CD14-positive monocyte (primary cell): ENCODE results near the gene PARP3. TPM values are rescaled to one million over a fixed set of nuclear protein-coding genes. Genes with fewer than 3 reads are reported as not detected.

ENCODE experiments used
- DNase-seq, 3 donors: peaks; one replicate each; pipeline ENCODE4 v3.0.0-alpha.2; 2011 to 2022
- H2AFZ ChIP-seq: 2 replicates; pipeline ENCODE4 v1.6.0; 2012; ENCODE audit warnings: mild to moderate bottlenecking, low read depth, low read length, inconsistent platforms; ENCODE audit not compliant: insufficient read depth, poor library complexity, severe bottlenecking
- H3K27ac ChIP-seq, 2 donors: 1 replicate in 1 of 2; 2 replicates in 1 of 2; pipeline ENCODE4 v1.5.1; 2012 to 2013; ENCODE audit warnings: low read length in 2 of 2, control low read depth in 1 of 2, inconsistent platforms in 1 of 2, low read depth in 1 of 2, mild to moderate bottlenecking in 1 of 2
- H3K27me3 ChIP-seq, 2 donors: one replicate each; pipeline versions ENCODE4 v1.6.0 to v1.6.1; 2011 to 2013; ENCODE audit warnings: low read length in 2 of 2; ENCODE audit not compliant: control insufficient read depth in 2 of 2, insufficient read depth in 2 of 2
- H3K36me3 ChIP-seq, 2 donors: replicated peaks in 1 of 2; 1 replicate in 1 of 2; 2 replicates in 1 of 2; pipeline versions ENCODE4 v1.5.1 to v1.6.1; 2012 to 2013; ENCODE audit warnings: low read length in 2 of 2, control low read depth in 1 of 2, inconsistent platforms in 1 of 2, mild to moderate bottlenecking in 1 of 2; ENCODE audit not compliant: insufficient read depth in 2 of 2, control insufficient read depth in 1 of 2
- H3K4me1 ChIP-seq, 2 donors: 1 replicate in 1 of 2; 2 replicates in 1 of 2; pipeline versions ENCODE4 v1.5.1 to v1.6.1; 2012 to 2013; ENCODE audit warnings: low read length in 2 of 2, control low read depth in 1 of 2, inconsistent platforms in 1 of 2, mild to moderate bottlenecking in 1 of 2, moderate library complexity in 1 of 2; ENCODE audit not compliant: insufficient read depth in 2 of 2, control insufficient read depth in 1 of 2
- H3K4me2 ChIP-seq: replicated peaks from 2 replicates; pipeline ENCODE3; 2012; ENCODE audit warnings: low read length, moderate library complexity, mild to moderate bottlenecking; ENCODE audit not compliant: poor library complexity, severe bottlenecking; ENCODE audit errors: extremely low read depth
- H3K4me3 ChIP-seq, 3 experiments: fragments of 200-600 bp in 1 of 3; sonication (generic) in 1 of 3; replicated peaks in 1 of 3; 1 replicate in 2 of 3; 2 replicates in 1 of 3; pipeline ENCODE4 v1.5.1; 2011 to 2013; ENCODE audit warnings: low read length in 3 of 3, mild to moderate bottlenecking in 3 of 3, control low read depth in 2 of 3, low read depth in 2 of 3, inconsistent platforms in 1 of 3, moderate library complexity in 1 of 3
- H3K79me2 ChIP-seq: 2 replicates; pipeline ENCODE4 v1.6.0; 2012; ENCODE audit warnings: mild to moderate bottlenecking, control low read depth, inconsistent platforms, low read length, moderate library complexity; ENCODE audit not compliant: insufficient read depth
- H3K9ac ChIP-seq: 2 replicates; pipeline ENCODE4 v1.6.0; 2017; ENCODE audit warnings: low read length, mild to moderate bottlenecking; ENCODE audit not compliant: insufficient read depth, poor library complexity, severe bottlenecking
- H3K9me3 ChIP-seq, 2 donors: replicated peaks in 1 of 2; 1 replicate in 1 of 2; 2 replicates in 1 of 2; pipeline versions ENCODE4 v1.5.1 to v1.6.1; 2012 to 2013; ENCODE audit warnings: low read length in 2 of 2, control low read depth in 1 of 2; ENCODE audit not compliant: control insufficient read depth in 1 of 2, insufficient read depth in 1 of 2
- H4K20me1 ChIP-seq: 2 replicates; pipeline ENCODE4 v1.6.0; 2012; ENCODE audit warnings: mild to moderate bottlenecking, low read length, control low read depth, moderate library complexity; ENCODE audit not compliant: insufficient read depth
- H3K27ac Mint-ChIP-seq, 7 donors: one replicate each; pipeline ENCODE4 v1.8.0; 2020; ENCODE audit warnings: mild to moderate bottlenecking in 7 of 7, mixed read lengths in 7 of 7, moderate library complexity in 6 of 7, inconsistent platforms in 2 of 7
- H3K27me3 Mint-ChIP-seq, 3 donors: one replicate each; pipeline ENCODE4 v1.8.0; 2021 to 2022; ENCODE audit warnings: low read depth in 3 of 3, mild to moderate bottlenecking in 3 of 3, mixed read lengths in 3 of 3, moderate library complexity in 3 of 3, inconsistent platforms in 1 of 3
- H3K36me3 Mint-ChIP-seq, 2 donors: one replicate each; pipeline ENCODE4 v1.8.0; 2020; ENCODE audit warnings: mixed read lengths in 2 of 2, inconsistent platforms in 1 of 2, mild to moderate bottlenecking in 1 of 2
- H3K4me1 Mint-ChIP-seq: one replicate; pipeline ENCODE4 v1.8.0; 2020; ENCODE audit warnings: mild to moderate bottlenecking, mixed read lengths
- H3K4me3 Mint-ChIP-seq, 2 donors: one replicate each; pipeline ENCODE4 v1.8.0; 2020; ENCODE audit warnings: mild to moderate bottlenecking in 2 of 2, mixed read lengths in 2 of 2, moderate library complexity in 1 of 2
- H3K9me3 Mint-ChIP-seq, 7 donors: one replicate each; pipeline ENCODE4 v1.8.0; 2020 to 2022; ENCODE audit warnings: mixed read lengths in 7 of 7, mild to moderate bottlenecking in 6 of 7, moderate library complexity in 6 of 7, inconsistent platforms in 2 of 7
- CTCF ChIP-seq: fragments of 200-600 bp; IDR thresholded peaks from one replicate; pipeline ENCODE4 v1.8.0; 2022; ENCODE audit warnings: antibody characterized with exemption, mild to moderate bottlenecking
- WGBS: methylation state at CpG from one replicate; pipeline ENCODE4 v1.1.5; 2013; ENCODE audit warnings: missing lambda C conversion rate; ENCODE audit not compliant: insufficient coverage; 5-methylcytosine and 5-hydroxymethylcytosine counted together
- intact Hi-C, 2 donors: fragments of 100-400 bp; cut with micrococcal nuclease; formaldehyde crosslinking; loops; one replicate each; pipeline versions ENCODE4 v1.15.0 to v1.15.1; 2023
- polyA plus RNA-seq, 3 donors: library from polyadenylated mRNA; depleted of rRNA in 1 of 3; unstranded in 2 of 3; stranded (reverse) in 1 of 3; fragments of 300-500 nt in 2 of 3; fragments of >200 nt in 1 of 3; fragmentation: Illumina TruSeq in 2 of 3; gene quantifications; 1 replicate in 2 of 3; 2 replicates in 1 of 3; pipeline ENCODE4 v1.2.3, GENCODE V29; 2012 to 2021

The PARP3 gene
- polyA plus RNA-seq, 3 donors: 1.2 to 6.9 (median 1.7) TPM

GRCh38 chr3:51968883-51969678, 26.9 kb downstream of the PARP3 start:
- H3K4me2 ChIP-seq: no peak overlapping the region
- peaks cover 20% of the 10 kb centered on the region for H3K4me1 Mint-ChIP-seq

GRCh38 chr3:51969841-51970240, 27.7 kb downstream of the PARP3 start:
- Mint-ChIP-seq H3K27ac (no peak overlapping the region), H3K36me3 (peaks cover 10 to 11% of the 10 kb centered on the region in 2 donors), H3K9me3 (peaks cover 0 to 17% (median 0%) of the 10 kb centered on the region in 7 donors), H3K4me1 (peaks cover 27% of the 10 kb centered on the region), H3K27me3 (peaks cover 33 to 41% (median 37%) of the 10 kb centered on the region in 3 donors), H3K4me3 (no peak overlapping the region)
- no peak for DNase-seq
- WGBS: 98% methylated on average over 4 of the region's 4 CpGs
- intact Hi-C loops: no loop called here
- peaks cover 10 to 32% of the 10 kb centered on the region in 2 donors for H3K27me3 ChIP-seq
- peaks cover 4% of the 10 kb centered on the region for H4K20me1 ChIP-seq
- H3K4me3 ChIP-seq: no peak overlapping the region
- peaks cover 26 to 32% of the 10 kb centered on the region in 2 donors for H3K4me1 ChIP-seq
- H3K9ac ChIP-seq: no peak overlapping the region
- no peak overlapping the region for H3K4me2 ChIP-seq
- no peak for TF ChIP-seq CTCF
- H3K9me3 ChIP-seq: no peaks in the 10 kb centered on the region
- no peak overlapping the region for H2AFZ ChIP-seq
- no peaks in the 10 kb centered on the region for H3K36me3 ChIP-seq
- no peaks in the 10 kb centered on the region for H3K79me2 ChIP-seq
- no peak overlapping the region for H3K27ac ChIP-seq

More at GRCh38 chr3:51968883-51969678, 26.9 kb downstream of the PARP3 start:
- H3K27ac ChIP-seq: no peak overlapping the region
- Mint-ChIP-seq H3K36me3 (peaks cover 10 to 12% of the 10 kb centered on the region in 2 donors), H3K27ac (no peak overlapping the region), H3K27me3 (peaks cover 35 to 47% (median 40%) of the 10 kb centered on the region in 3 donors), H3K4me3 (peak overlapping the region in 1 of 2 donors; percentile 85), H3K9me3 (peaks cover 0 to 17% (median 0%) of the 10 kb centered on the region in 7 donors)
- no peak overlapping the region for H3K9ac ChIP-seq
- peaks cover 10 to 38% of the 10 kb centered on the region in 2 donors for H3K27me3 ChIP-seq
- H3K4me3 ChIP-seq: no peak overlapping the region
- no peak overlapping the region for H2AFZ ChIP-seq
- no peaks in the 10 kb centered on the region for H3K79me2 ChIP-seq
- no peaks in the 10 kb centered on the region for H3K36me3 ChIP-seq
- WGBS: 100% methylated on average over 4 of the region's 6 CpGs
- no peak for DNase-seq
- intact Hi-C loops: no loop called here
- peaks cover 4% of the 10 kb centered on the region for H4K20me1 ChIP-seq
- H3K4me1 ChIP-seq: peaks cover 19 to 24% of the 10 kb centered on the region in 2 donors
- no peak for TF ChIP-seq CTCF
- no peaks in the 10 kb centered on the region for H3K9me3 ChIP-seq
